SK-N-MC (cell line): ENCODE measurements around the gene HLA-DQA2.

Experiments
- DNase-seq: peaks from one replicate; pipeline ENCODE4 v3.0.0-alpha.2; 2011; ENCODE audit warnings: low read depth, low spot score
- H3K27ac ChIP-seq: fragments of 200-600 bp; sonication (generic); 2 replicates; pipeline ENCODE4 v1.5.1; 2016; ENCODE audit warnings: mixed run types
- H3K36me3 ChIP-seq: fragments of 200-600 bp; sonication (generic); 2 replicates; pipeline ENCODE4 v1.6.1; 2017; ENCODE audit warnings: antibody characterized with exemption, low read length, mixed read lengths; ENCODE audit not compliant: insufficient read depth
- H3K4me3 ChIP-seq: fragments of 200-600 bp; sonication (generic); 2 replicates; pipeline ENCODE4 v1.5.1; 2016
- H3K9ac ChIP-seq: fragments of 200-600 bp; sonication (generic); 2 replicates; pipeline ENCODE4 v1.8.0; 2017; ENCODE audit warnings: mixed run types, mixed read lengths; ENCODE audit not compliant: insufficient read length
- H3K9me3 ChIP-seq: fragments of 200-600 bp; sonication (generic); 2 replicates; pipeline ENCODE4 v1.6.1; 2017; ENCODE audit warnings: low read depth, mild to moderate bottlenecking, antibody characterized with exemption, low read length, moderate library complexity, mixed read lengths
- EZH2 ChIP-seq: fragments of 200-600 bp; sonication (generic); IDR thresholded peaks from one replicate; pipeline ENCODE4 v1.6.1; 2017; ENCODE audit warnings: antibody characterized with exemption
- FOXP2 ChIP-seq: optimal IDR thresholded peaks from 2 replicates; pipeline ENCODE3; 2011; ENCODE audit warnings: mild to moderate bottlenecking, moderate library complexity; ENCODE audit not compliant: insufficient read depth; ENCODE audit errors: extremely low read length, control extremely low read depth
- POLR2AphosphoS5 ChIP-seq: IDR thresholded peaks from 2 replicates; pipeline ENCODE4 v1.6.1; 2012; ENCODE audit warnings: mild to moderate bottlenecking, low read depth, low read length, borderline replicate concordance

Gene HLA-DQA2

DNA sequence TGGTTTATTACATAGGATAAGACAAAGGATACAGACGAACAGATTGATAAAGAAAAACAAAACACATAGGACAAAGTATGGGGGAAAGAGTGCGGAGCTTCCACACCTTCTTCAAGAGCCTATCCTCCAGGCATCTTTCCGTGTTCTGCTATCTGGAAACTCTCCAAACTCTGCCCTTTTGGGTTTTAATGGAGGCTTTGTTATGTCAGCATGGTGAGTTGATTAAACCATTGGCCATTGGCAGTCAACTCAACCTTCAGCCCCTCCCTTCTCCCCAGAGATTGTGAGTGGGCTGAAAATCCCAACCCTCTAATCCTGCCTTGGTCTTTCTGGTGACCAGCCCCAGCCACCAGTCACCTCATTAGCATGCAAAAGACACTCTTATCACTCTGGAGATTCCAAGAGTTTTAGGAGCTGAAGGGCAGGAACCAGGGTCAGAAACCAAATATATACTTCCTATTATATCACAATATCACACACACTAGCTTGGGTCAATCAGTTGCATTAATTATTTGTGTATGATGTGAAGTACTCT, 51.8 kb downstream of the HLA-DQA2 start:
- no peak for DNase-seq
- H3K9me3 ChIP-seq, result no peaks in the 10 kb centered on the region
- H3K9ac ChIP-seq, result no peak overlapping the region
- no peaks in the 10 kb centered on the region for H3K36me3 ChIP-seq
- no peak for TF ChIP-seq EZH2
- no peak for TF ChIP-seq FOXP2
- no peak for TF ChIP-seq POLR2AphosphoS5
- H3K27ac ChIP-seq, result no peak overlapping the region
- no peak overlapping the region for H3K4me3 ChIP-seq

GRCh38 chr6:32794510-32794909, 53.3 kb downstream of the HLA-DQA2 start:
- no peak overlapping the region for H3K9ac ChIP-seq
- DNase-seq, result no peak
- H3K4me3 ChIP-seq, result no peak overlapping the region
- no peaks in the 10 kb centered on the region for H3K9me3 ChIP-seq
- H3K27ac ChIP-seq, result no peak overlapping the region
- TF ChIP-seq EZH2 (no peak), FOXP2 (no peak)
- no peaks in the 10 kb centered on the region for H3K36me3 ChIP-seq
